Thyroid gland (tissue), 4 donors: ENCODE results near the gene MLC1. TPM values are rescaled to one million over a fixed set of nuclear protein-coding genes. Genes with fewer than 3 reads are reported as not detected.

Source experiments
- DNase-seq, 2 donors: peaks; one replicate each; pipeline ENCODE4 v3.0.0-alpha.2; 2019
- H3K27ac ChIP-seq, 3 donors: fragments of 200-600 bp; sonication (generic); 1 replicate in 2 of 3; 2 replicates in 1 of 3; pipeline ENCODE4 v1.5.1; 2016 to 2019; ENCODE audit warnings: mild to moderate bottlenecking in 1 of 3, moderate library complexity in 1 of 3
- H3K27me3 ChIP-seq: fragments of 200-600 bp; sonication (generic); one replicate; pipeline ENCODE4 v1.5.1; 2019
- H3K36me3 ChIP-seq, 2 donors: fragments of 200-600 bp; sonication (generic); one replicate each; pipeline ENCODE4 v1.5.1; 2016 to 2019
- H3K4me1 ChIP-seq, 2 donors: fragments of 200-600 bp; sonication (generic); one replicate each; pipeline ENCODE4 v1.5.1; 2017 to 2019
- H3K4me3 ChIP-seq, 3 donors: fragments of 200-600 bp; sonication (generic); replicated peaks in 1 of 3; 1 replicate in 2 of 3; 2 replicates in 1 of 3; pipeline ENCODE4 v1.5.1; 2016; ENCODE audit warnings: mild to moderate bottlenecking in 1 of 3
- H3K9me3 ChIP-seq: fragments of 200-600 bp; sonication (generic); one replicate; pipeline ENCODE4 v1.5.1; 2017
- POLR2A ChIP-seq, 2 donors: fragments of 450-650 bp; IDR thresholded peaks; one replicate each; pipeline ENCODE4 v1.6.1; 2017; ENCODE audit warnings: antibody characterized with exemption in 2 of 2, mild to moderate bottlenecking in 2 of 2, moderate library complexity in 1 of 2
- WGBS, 2 donors: methylation state at CpG; one replicate each; pipeline ENCODE4 v1.1.5; 2017; 5-methylcytosine and 5-hydroxymethylcytosine counted together
- intact Hi-C: fragments of 100-400 bp; cut with DNase I; formaldehyde crosslinking; loops from one replicate; pipeline ENCODE4 v1.15.1; 2023
- total RNA-seq, 4 donors: library from RNA; depleted of rRNA; stranded (reverse); fragments of >200 nt; gene quantifications; one replicate each; pipeline ENCODE4 v1.2.3, GENCODE V29; 2016
- TF ChIP-seq, protein P1 (sequence below), 6 experiments: fragments of 200-600 bp in 3 of 6; fragments of 450-650 bp in 3 of 6; sonication (generic) in 3 of 6; IDR thresholded peaks; one replicate each; pipeline ENCODE4 v1.5.1; 2016 to 2019; ENCODE audit warnings: antibody characterized with exemption in 6 of 6, mild to moderate bottlenecking in 2 of 6, inconsistent platforms in 1 of 6, moderate library complexity in 1 of 6

MLC1 gene
- total RNA-seq, 4 donors from 2014 or later, result 0.11 TPM; not detected in 3

GRCh38 chr22:50012211-50013181 is 72.7 kb downstream of the MLC1 start, which contains the start of gene IL17REL:
IL17REL (minus strand) TSS chr22:50012765; CDS start chr22:50012646, 119 bp downstream.
- Histone ChIP-seq H3K36me3 (no peaks in the 10 kb centered on the region), H3K4me3 (no peak within 1 kb of the TSS), H3K27me3 (peaks cover 34% of the 10 kb centered on the region), H3K9me3 (no peaks in the 10 kb centered on the region), H3K4me1 (peaks cover 0 to 19% of the 10 kb centered on the region in 2 donors), H3K27ac (no peak within 1 kb of the TSS)
- WGBS, 2 donors, result 49% methylated on average over 7 to 9 of the region's 29 CpGs
- no peak for DNase-seq
- TF ChIP-seq, protein P1, sequence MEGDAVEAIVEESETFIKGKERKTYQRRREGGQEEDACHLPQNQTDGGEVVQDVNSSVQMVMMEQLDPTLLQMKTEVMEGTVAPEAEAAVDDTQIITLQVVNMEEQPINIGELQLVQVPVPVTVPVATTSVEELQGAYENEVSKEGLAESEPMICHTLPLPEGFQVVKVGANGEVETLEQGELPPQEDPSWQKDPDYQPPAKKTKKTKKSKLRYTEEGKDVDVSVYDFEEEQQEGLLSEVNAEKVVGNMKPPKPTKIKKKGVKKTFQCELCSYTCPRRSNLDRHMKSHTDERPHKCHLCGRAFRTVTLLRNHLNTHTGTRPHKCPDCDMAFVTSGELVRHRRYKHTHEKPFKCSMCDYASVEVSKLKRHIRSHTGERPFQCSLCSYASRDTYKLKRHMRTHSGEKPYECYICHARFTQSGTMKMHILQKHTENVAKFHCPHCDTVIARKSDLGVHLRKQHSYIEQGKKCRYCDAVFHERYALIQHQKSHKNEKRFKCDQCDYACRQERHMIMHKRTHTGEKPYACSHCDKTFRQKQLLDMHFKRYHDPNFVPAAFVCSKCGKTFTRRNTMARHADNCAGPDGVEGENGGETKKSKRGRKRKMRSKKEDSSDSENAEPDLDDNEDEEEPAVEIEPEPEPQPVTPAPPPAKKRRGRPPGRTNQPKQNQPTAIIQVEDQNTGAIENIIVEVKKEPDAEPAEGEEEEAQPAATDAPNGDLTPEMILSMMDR (IDR thresholded peaks at IDR 0.05), result no peak
- no peak for TF ChIP-seq POLR2A (IDR thresholded peaks at IDR 0.05)
- intact Hi-C loops, result no loop called here

DNA sequence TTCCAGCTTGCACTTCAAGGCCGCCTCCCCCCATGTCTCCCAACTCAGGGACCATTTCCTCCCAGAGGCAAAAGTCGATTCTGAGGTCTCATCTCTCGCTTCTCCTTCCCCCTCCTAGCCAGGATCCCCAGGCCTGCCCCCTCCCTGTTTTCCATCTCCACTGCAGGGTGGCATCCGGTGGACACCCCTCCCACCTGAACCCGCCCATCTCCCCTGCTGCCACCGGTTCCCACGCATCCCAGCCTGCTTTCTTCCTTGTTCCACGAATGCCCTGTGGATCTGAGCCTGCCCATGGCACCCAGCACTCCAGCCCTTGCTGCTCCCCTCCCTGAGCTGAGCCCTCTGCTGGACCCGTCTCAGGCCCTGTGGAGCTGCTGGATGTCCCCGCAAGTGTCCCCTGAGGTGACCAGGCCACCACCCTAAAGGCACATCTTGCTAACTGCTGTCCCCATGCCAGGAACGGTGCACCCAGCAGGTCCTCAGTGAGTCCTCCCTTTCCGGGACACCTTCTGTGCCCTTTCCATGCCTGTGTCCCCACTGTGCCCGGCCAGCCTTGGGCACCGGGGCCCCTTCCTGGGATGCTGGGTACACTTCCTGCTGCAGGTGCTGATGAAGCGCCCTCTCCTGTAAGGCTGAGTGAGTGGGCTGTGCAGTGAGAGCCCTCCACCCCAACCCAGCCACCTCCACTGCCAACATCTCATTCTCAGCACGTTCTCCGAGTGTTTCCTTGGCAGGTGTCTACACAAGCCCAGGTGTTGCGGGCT is 73.6 kb downstream of the MLC1 start:
- intact Hi-C loops, result no loop called here
- no peaks in the 10 kb centered on the region for H3K36me3 ChIP-seq
- no peak for TF ChIP-seq POLR2A (IDR thresholded peaks at IDR 0.05)
- TF ChIP-seq, protein P1 (IDR thresholded peaks at IDR 0.05), result no peak
- 36 to 58% methylated on average over 12 to 15 of the region's 18 CpGs for WGBS, 2 donors
- H3K9me3 ChIP-seq, result no peaks in the 10 kb centered on the region
- DNase-seq, result no peak
- peaks cover 34% of the 10 kb centered on the region for H3K27me3 ChIP-seq
- H3K4me1 ChIP-seq, result peaks cover 0 to 19% of the 10 kb centered on the region in 2 donors
- H3K4me3 ChIP-seq, result no peak overlapping the region
- no peak overlapping the region for H3K27ac ChIP-seq

GRCh38 chr22:50010676-50011446 is 74.4 kb downstream of the MLC1 start:
- Histone ChIP-seq H3K9me3 (no peaks in the 10 kb centered on the region), H3K4me3 (no peak overlapping the region), H3K36me3 (no peaks in the 10 kb centered on the region), H3K27me3 (peaks cover 34% of the 10 kb centered on the region), H3K4me1 (peaks cover 0 to 19% of the 10 kb centered on the region in 2 donors), H3K27ac (no peak overlapping the region)
- no peak for DNase-seq
- TF ChIP-seq POLR2A (IDR thresholded peaks at IDR 0.05), result no peak
- TF ChIP-seq, protein P1 (IDR thresholded peaks at IDR 0.05), result no peak
- intact Hi-C loops, result no loop called here
- 3 to 8% methylated on average over 12 to 31 of the region's 61 CpGs for WGBS, 2 donors

- Histone ChIP-seq H3K27ac (no peak overlapping the region), H3K9me3 (no peaks in the 10 kb centered on the region), H3K36me3 (no peaks in the 10 kb centered on the region), H3K4me3 (no peak overlapping the region), H3K4me1 (peaks cover 0 to 17% of the 10 kb centered on the region in 2 donors), H3K27me3 (peaks cover 34% of the 10 kb centered on the region)
- DNase-seq, result no peak
- WGBS, 2 donors, result 75 to 91% methylated on average over 12 to 44 of the region's 46 CpGs
- intact Hi-C loops, result no loop called here
- TF ChIP-seq, protein P1 (IDR thresholded peaks at IDR 0.05), result no peak
- TF ChIP-seq POLR2A (IDR thresholded peaks at IDR 0.05), result no peak
Observed at GRCh38 chr22:50009765-50010675, 75.2 kb downstream of the MLC1 start.
